Sigmoid colon (tissue), 4 donors: Measurements from ENCODE around the gene TBC1D22A.

ENCODE experiments used
- EP300 ChIP-seq, 4 donors: sonication (generic); formaldehyde crosslinking; IDR thresholded peaks; one replicate each; pipeline ENCODE4 v1.6.1; 2017; ENCODE audit warnings: antibody characterized with exemption in 4 of 4
- POLR2A ChIP-seq, 2 donors: fragments of 450-650 bp; IDR thresholded peaks; one replicate each; pipeline ENCODE4 v1.6.1; 2016; ENCODE audit warnings: antibody characterized with exemption in 2 of 2, mild to moderate bottlenecking in 2 of 2, moderate library complexity in 2 of 2
- POLR2AphosphoS5 ChIP-seq, 4 donors: sonication (generic); formaldehyde crosslinking; IDR thresholded peaks; one replicate each; pipeline ENCODE4 v1.6.1; 2017; ENCODE audit warnings: antibody characterized with exemption in 4 of 4
- TF ChIP-seq, protein P1 (sequence below), 4 experiments: fragments of 450-650 bp in 3 of 4; fragments of 200-600 bp in 1 of 4; IDR thresholded peaks; one replicate each; pipeline ENCODE4 v1.5.1; 2016 to 2019; ENCODE audit warnings: antibody characterized with exemption in 4 of 4, mild to moderate bottlenecking in 3 of 4, moderate library complexity in 2 of 4

- TF ChIP-seq, protein P1, sequence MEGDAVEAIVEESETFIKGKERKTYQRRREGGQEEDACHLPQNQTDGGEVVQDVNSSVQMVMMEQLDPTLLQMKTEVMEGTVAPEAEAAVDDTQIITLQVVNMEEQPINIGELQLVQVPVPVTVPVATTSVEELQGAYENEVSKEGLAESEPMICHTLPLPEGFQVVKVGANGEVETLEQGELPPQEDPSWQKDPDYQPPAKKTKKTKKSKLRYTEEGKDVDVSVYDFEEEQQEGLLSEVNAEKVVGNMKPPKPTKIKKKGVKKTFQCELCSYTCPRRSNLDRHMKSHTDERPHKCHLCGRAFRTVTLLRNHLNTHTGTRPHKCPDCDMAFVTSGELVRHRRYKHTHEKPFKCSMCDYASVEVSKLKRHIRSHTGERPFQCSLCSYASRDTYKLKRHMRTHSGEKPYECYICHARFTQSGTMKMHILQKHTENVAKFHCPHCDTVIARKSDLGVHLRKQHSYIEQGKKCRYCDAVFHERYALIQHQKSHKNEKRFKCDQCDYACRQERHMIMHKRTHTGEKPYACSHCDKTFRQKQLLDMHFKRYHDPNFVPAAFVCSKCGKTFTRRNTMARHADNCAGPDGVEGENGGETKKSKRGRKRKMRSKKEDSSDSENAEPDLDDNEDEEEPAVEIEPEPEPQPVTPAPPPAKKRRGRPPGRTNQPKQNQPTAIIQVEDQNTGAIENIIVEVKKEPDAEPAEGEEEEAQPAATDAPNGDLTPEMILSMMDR (IDR thresholded peaks at IDR 0.05), result no peak
- TF ChIP-seq POLR2AphosphoS5 (IDR thresholded peaks at IDR 0.05), result no peak
- TF ChIP-seq POLR2A (IDR thresholded peaks at IDR 0.05), result no peak
- no peak for TF ChIP-seq EP300 (IDR thresholded peaks at IDR 0.05)
Observed at GRCh38 chr22:46902436-46902835, 140.0 kb downstream of the TBC1D22A start.
